ENCODE results near the gene NEGR1.

The NEGR1 gene

DNA sequence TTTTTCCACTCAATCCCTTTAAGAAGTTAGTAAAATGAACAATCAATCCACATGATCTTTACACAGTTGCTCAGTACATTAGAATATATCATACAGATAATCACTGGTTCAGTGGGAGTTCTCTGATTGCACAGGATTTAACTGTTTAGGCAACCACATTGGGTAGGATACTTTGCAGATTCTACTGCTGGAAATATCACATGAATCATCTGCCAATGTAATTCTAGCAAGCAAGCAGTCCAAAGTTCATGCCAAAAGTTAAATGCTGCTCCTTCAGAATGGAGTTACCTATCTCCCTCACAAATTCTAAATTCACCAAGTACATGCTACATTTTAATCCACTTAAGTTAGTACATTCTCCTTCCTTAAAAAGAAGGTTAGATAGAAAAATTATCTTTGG lies 52.4 kb downstream of the NEGR1 start:
- peak; percentile 9 for DNase-seq

DNA sequence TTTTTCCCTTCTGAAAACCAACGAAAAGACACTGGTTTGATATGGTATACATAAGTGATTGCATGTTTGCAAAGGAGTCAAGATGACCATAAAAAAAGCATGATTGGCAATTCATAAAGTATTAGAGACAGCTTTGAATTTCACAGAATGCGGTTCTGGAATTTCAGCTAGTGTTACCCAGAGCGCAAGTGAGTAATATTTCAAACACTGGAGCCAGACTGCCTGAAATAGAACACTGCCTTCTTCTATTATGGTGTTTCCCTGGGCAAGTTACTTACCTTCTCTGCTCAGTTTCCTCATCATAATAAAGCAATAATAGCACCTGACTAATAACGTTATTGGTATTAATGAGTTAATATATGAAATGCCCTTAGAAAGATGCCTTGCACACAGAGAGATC lies 54.7 kb downstream of the NEGR1 start:
- no peak for DNase-seq

DNA sequence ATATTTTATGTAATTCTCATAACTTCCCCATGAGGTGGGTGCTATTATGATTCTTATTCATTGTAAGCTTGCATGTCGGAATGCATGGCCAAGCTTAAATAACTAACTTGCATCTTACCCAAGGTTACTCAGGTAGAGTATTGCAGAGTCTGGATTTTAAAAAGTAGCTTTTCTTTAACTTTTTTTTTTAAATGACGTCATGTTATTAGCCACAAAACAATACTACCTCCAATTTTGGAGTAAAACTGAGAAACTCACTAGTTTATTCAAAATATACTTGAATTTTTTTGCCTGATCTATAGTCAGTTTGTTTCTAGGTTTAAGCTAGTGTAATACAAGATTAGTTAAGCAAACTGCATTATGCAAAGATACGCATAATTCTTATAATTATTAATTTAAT lies 57.8 kb downstream of the NEGR1 start:
- DNase-seq: no peak

DNA sequence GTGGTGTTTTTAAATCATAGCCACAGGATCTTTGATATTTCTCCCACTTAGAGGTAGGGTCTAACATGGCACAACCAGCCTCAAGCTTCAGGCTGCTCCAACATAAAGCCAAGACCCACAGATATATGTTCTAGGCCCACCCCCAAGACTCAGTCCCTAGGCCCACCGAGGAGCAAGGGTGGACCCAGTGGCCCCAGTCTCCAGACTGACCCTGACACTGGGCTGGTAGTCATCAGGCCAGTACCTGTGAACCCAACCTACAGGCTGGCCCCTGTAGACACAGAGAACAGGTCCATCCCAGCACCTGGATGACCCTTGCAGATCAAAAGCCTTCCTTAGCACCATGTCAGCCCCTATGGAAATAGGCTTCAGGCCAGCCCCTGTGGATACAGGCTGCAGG lies 60.5 kb downstream of the NEGR1 start:
- DNase-seq: no peak

DNA sequence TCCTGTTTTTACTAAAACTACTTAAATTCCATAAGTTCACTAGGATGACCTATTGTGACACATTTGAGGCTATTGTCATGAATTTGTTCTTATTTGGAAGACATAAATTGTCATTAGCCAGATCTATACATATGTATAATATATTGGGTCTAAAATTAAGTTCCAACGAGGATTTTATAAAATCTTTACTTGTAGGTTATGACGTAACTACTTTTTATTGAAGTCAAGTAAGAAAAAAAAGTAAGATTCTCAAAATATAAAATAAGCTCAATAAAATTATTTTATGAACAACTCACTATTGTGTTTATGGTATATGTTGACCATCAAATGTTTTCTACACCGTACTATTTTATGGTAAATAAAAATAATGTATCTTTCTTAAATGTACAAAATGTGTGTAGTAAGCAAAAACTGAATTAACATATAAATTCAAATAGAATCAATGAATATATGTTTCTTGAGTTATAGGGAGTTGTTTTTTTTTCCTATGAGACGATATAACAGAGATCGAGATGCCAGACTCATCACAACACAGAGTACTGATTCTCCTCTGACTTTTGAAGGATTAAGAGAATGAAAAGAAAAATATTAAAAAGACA lies 64.1 kb downstream of the NEGR1 start:
- DNase-seq: no peak

DNA sequence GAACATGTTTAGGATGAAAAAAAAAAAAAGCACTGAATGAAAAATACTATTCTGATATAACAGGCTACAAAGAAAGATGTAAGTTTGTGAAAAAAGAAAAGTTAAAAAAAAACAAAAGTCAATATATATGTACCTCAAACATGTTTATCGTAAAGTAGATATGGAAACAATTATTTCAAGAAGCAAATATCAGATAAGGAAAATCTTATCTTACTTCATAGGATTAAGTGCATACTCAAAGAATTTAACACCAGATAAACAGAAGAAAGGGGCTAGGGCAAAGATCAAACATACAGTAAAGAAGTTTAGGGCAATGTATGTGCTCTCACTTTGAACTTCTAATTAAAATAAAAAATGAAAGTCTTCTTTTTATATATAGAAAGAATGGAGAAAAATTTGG lies 75.3 kb downstream of the NEGR1 start:
- DNase-seq: no peak

DNA sequence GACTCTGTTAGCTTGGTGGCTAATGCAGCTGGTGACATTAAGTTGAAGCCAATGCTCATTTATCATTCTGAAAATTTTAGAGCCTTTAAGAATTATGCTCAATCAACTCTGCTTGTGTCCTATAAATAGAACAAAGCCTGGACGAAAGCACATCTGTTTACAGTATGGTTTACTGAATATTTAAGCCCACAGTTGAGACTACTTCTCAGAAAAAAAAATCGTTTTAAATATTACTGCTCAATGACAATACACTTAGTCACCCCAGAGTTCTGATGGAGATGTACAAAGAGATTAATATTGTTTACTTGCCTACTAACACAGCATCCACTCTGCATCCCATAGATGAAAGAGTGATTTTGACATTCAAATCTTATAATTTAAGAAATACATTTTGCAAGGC lies 79.6 kb downstream of the NEGR1 start:
- peak; percentile 14 for DNase-seq

DNA sequence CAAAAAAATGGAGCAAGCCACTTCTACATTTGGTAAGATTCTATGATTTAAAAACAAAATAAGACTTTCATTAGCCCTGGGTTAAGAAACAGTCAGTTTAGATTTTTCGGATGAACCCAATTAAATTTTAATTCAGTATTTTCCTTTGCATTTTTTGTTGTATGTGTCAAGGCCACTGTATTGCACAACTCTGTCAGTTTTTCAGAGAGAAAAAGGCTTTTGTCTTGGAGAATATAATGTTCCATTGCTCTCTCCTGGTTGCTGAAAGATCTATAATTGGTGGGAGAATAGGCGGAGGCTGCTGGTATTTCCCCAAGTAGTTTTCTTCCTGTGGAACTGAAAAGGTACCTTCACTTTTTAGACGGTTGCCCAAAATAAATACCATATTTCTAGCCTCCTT lies 84.6 kb downstream of the NEGR1 start:
- DNase-seq: no peak

DNA sequence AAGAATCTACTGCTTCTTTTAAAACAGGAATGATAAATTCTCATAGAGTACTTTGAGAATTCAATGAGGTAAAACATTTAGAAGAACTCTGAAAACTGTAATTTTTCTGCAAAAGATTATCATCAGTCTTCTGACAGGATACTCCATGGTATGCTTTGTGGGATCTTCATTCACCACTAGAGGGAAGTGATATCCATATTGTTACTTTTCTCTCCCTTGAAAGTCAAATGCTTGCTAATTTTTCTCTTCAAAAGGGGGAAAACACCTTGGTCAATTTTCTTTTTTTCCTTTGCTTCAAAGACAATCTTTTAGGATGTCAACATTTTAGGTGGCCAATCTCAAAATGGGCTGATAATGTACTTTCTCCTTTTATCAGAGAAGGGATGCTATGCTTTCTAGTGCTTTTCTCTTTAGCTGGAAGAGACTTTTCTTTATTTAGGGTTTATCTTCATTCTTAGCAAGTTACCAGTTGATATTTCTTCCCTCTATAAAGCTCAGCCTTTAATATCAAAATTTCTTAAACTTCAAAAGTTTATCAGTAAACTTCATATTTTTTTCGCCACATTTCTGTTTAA lies 95.5 kb downstream of the NEGR1 start:
- DNase-seq: peak; percentile 37

DNA sequence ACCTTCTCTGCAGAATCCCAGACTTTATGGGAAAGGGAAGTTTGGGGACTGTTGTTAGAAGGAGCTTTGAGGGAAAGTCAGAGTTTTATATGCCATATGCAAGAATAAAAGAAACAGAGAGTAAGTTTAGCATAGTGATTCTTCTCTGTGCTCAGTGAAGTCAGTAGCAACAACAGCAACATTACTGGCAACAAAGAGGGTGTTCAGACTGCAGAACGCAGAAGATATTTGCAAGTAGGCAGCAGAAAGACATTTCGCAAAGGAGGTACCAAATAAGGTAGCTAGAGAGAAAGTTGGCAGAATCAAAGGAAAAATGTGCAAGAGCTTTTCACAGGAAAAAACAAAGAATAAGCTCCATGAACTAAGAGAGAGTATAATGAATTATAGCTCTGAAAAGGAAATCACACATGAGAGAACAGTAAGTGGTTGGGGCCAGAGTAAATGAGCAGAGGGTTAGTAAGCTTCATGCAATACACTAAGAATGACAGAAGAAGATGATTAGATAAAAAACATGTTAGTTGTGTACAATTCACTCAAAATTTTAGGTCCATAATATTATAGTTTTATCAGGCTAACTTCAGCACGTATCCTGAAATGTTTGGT lies 98.1 kb downstream of the NEGR1 start:
- no peak for DNase-seq

DNA sequence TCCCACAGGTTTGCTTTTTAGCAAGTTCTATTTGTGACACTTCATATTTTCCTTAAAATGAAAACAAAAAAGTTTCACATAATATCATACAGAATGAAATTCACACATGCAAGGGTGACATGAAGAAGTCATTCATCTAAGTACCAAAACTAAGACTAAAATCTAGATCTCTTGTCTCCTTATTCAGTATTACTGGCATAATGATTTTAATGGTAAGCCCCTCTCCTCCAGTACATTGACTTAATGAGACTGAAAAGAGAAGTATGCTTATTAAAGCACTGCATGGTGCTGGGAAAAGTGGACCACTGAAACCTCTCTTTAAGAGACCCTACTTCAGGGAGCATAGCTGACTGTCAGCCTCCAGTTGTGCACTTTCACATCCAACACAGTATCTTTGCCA lies 99.5 kb downstream of the NEGR1 start:
- DNase-seq: no peak

DNA sequence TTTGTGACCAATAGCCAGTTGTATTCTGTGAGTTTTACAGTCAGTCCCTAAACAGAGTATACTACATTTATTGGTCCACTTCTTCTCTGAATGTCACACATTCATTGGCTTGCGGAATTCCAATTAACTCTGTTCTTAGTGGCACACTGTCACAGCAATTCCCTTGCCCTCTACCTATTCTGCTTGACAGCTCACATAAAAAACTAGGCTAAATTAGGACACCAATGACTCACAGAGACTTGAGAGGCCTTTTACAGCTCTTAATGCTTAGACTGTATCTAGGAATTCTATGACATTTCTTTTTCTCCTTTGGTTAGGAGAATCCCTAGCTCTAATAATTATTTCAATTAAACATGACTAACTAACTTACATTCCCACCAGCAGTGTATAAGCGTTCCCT lies 104.1 kb downstream of the NEGR1 start:
- DNase-seq: no peak

DNA sequence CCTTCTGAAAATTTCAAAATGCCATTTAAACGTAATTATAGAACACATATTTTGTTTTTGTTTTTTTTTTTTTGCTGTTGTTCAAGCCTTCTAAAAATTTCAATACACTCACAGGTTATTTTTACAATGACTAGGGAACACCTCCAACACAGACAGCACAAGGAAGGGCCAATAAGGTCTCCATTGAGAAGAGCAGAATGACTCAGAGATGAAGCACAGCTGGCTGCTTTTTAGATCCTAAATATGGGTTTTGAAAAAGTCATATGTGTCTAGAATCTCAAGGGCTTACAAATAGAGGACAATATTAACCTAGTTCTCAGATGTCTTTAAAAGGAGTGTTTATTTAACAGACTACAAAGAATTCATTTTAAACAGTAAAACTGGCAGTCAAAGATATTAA lies 104.6 kb downstream of the NEGR1 start:
- DNase-seq: no peak

DNA sequence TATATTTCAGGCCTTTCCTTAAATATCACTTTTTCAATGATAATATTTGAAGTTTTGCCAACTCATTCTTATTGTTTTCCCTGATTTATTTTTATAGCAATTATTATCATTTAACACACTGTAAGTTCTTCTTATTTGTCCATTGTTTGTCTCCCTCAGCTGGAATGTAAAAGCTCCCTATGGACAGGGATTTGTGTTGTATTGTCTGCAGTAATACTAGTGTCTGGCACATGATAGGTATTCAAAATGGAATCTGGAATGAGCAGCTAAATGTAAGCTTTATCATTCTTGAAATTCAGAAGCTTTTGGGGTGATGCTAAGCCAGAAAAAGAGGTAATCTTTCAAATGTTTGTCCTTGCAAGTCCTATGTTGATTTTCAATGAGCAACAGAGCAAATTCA lies 112.1 kb downstream of the NEGR1 start:
- no peak for DNase-seq

DNA sequence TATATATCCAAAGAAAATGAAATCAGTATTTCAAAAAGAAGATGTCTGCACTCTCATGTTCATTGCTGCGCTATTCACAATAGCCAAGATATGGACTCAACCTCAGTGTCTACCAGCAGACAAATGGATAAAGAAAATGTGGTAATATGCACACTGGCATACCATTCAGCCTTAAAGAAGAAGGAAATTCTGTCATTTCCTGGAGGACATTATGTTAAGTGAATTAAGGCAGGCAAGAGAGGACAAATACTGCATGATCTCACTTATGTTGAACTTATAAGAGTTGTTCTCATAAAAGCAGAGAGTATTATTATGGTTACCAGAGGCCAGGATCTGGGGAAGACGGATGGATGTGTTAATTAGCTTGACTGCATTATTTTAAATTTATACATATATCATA lies 115.9 kb downstream of the NEGR1 start:
- no peak for DNase-seq

DNA sequence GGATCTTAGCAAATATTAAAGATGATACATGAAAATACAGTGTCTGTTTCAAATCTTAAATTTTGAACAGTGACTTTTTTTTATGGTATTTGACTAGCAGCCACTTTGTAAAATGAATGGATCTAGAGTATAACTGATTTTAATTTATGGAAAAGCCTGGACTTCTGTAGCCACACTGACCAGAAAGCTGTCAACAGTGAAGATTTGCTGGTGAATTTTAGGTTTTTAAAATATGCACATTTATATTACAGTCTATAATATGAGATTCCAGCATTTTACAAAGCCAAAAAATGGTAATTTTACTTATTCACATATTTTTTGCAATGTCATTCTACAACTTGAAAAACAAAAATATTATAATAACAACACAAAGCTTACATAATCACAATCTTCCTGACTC lies 131.8 kb downstream of the NEGR1 start:
- no peak for DNase-seq

DNA sequence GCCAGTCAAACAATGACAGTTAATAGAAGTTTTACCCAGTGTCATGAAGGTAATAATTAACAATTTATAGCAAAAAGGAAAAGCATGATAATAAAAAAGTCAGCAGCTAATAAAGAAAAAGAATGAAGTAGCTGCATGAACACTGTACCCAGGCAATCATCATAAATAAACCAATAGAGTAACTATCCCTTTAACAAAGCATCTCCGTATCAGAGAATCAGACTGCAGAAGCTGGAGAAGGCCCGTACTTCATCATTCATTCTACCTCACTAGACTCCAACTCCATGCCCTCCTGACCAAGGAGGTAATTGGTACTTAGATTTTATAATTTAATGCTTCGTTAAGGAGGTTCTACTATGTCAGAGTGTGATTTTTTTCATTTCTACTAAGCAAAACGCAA lies 140.5 kb downstream of the NEGR1 start:
- no peak for DNase-seq

DNA sequence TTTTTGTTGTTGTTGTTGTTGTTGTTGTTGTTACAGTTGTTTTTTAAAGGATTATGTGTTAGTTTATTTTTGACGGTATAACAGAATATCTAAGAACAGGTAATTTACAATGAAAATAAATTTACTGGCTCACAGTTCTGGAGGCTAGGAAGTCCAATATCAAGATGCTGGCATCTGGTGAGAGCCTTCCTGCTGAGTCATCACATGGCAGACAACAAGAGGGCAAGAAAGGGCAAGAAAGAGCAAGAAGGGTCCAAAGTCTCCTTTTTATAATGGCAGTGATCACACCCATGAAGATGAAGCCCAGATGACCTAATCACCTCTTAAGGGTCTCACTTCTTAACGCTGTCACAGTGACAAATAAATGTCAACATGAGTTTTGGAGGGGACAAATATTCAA lies 142.1 kb downstream of the NEGR1 start:
- DNase-seq: peak; percentile 27

DNA sequence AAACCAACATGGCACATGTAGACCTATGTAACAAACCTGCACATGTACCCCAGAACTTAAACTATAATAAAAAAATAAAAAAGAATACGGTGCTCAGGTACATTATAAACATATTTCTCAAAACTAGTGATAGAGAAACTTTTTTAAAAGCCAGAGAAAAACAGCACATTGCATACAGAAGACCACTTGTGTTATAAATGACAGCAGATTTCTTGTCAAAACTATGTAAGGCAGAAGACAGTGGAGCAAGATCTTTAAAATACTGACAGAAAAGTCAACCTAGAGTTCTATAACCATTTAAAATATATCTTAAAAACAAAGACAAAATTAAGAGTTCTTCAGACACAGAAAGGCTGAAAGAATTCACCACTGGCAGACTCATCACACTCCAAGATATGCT lies 144.7 kb downstream of the NEGR1 start:
- no peak for DNase-seq

DNA sequence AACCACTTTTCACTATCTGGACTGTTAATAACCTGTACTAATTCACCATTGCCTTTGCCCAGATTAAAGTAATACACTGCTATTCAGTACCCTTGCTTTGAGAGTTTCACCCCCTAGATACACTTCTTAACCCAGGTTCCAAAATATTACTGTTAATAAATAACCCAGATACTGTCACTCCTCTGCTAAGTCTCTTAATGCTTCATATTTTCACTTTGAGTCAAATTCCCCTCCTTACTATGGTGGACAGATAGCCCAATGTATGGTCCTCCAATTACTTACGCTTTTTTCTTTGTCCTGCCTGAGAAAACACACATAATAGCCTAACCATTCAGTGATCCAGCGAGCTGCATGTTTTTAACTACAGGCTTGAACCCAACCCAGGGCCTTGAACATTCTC lies 152.5 kb downstream of the NEGR1 start:
- DNase-seq: no peak

DNA sequence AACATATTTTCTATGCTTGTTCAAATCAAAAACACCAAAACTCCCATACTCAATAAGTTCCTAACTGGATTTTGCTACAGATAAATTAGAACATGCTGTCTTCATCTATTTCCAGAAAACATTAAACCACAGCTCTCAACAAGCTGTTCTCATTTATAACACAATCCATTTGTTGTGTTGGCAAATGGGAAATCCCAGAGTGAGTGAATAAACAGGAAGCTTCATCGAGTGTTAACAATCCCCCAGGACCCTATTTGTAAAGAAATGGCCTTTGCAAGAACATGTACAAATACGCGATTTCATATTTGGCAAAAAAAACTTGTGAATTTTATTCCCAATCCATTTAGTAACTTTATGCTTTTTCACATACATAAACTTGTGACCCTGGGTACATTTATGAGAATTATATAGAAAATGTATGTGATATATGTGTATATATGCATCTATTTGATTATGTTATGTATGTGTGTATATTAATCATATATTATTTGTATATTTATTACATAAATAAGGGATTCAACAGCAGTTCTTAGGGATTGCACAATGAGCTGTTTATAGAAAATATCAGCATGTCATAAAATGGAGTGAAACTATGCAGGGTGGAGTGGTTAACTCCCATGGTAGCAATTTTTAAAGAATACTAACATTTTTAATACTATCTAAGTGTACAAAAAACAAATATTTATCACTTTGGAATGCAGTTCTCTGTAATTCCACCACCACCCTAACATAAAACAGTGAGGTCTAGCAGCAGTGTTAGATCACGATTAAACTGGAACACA lies 160.0 kb downstream of the NEGR1 start:
- no peak for DNase-seq

DNA sequence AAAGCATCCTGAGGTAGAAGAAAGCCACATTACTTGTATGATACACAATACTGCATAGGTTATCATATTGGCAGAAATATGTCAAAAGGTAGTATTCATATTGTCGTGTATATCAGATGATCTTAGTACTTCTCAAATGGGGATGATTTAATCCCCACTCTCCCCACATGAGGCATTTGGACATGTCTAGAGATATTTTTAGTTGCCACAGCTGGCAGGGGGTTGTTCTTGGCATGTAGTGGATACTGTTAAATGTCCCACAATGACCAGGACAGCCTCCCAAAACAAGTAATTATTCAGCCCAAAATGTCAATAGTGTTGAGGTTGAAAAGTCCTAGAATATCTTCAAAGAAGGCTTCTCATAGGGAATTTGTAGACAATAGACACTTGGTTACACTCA lies 162.8 kb downstream of the NEGR1 start:
- no peak for DNase-seq

DNA sequence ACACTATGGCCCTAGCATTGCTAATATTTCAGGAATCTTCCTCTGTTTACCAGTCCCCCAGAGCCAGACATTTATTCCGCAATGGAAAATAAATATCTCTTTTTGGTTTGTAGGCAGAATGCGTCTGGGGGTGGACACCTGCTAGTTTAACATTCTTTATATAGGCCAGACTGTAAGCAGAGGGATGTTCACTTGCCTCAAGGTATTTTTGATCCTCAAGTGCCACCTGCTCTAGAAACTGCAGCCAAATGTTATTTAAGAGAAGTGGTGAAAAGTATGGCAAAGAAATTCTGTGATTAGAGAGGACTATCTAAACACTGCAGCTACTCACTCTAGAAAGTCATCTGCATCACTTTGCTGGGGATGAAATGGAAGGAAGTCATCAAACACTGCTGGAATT lies 164.7 kb downstream of the NEGR1 start:
- no peak for DNase-seq

DNA sequence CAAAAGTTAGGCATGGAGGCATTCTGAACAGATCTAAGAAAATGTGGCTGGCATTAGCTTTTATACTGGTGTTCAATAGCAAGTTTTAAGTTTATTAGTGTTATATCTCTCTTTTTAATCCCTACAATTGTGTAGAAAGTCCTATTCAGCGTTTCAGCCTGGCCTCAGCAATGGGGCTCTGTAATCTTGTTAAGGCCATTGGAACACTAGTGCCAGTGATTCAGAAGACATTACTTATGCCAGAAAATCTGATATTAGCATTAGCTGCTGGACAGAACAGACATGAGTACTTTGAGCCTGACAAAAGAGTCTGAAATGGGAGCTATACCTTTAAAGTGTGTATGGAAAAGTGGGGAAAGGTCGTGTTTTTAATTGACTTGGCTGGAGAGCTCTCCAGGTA lies 167.0 kb downstream of the NEGR1 start:
- no peak for DNase-seq

Data from EL (cell line).